Fibroblast of gingiva (primary cell): ENCODE measurements around the gene TRAF7.
"Not testable (repeated sequence)": the region's sequence is repeated elsewhere in the genome, so short reads cannot be mapped to it uniquely, and the experiment has no call there.

Source experiments
- DNase-seq: peaks from one replicate; pipeline ENCODE4 v3.0.0-alpha.2; 2011; ENCODE audit warnings: low read depth

Gene TRAF7

GRCh38 chr16:2155091-2155950, at the start of gene TRAF7:
TRAF7 (plus strand) TSS chr16:2155782; CDS start chr16:2163921, 8,139 bp downstream.
- DNase-seq = peak; percentile 100

- DNase-seq = not testable (repeated sequence)
Measured at GRCh38 chr16:2106211-2106610, 49.4 kb upstream of the TRAF7 start.

GRCh38 chr16:2107121-2107790, 48.3 kb upstream of the TRAF7 start:
- peak; percentile 56 for DNase-seq

- not testable (repeated sequence) for DNase-seq
Measured at GRCh38 chr16:2107791-2108125, 47.8 kb upstream of the TRAF7 start.

- peak; percentile 1 for DNase-seq
Measured at GRCh38 chr16:2108446-2109270, 46.9 kb upstream of the TRAF7 start.

GRCh38 chr16:2109271-2109580, 46.4 kb upstream of the TRAF7 start:
- DNase-seq = not testable (repeated sequence)

GRCh38 chr16:2109872-2110271, 45.7 kb upstream of the TRAF7 start:
- DNase-seq = not testable (repeated sequence)

GRCh38 chr16:2110332-2111008, 45.1 kb upstream of the TRAF7 start:
- DNase-seq = not testable (repeated sequence)

- not testable (repeated sequence) for DNase-seq
Measured at GRCh38 chr16:2111009-2111353, 44.6 kb upstream of the TRAF7 start.

- not testable (repeated sequence) for DNase-seq
Measured at GRCh38 chr16:2111412-2112335, 43.9 kb upstream of the TRAF7 start.

- DNase-seq = not testable (repeated sequence)
Measured at GRCh38 chr16:2112539-2113106, 43.0 kb upstream of the TRAF7 start.

- DNase-seq = not testable (repeated sequence)
Measured at GRCh38 chr16:2114225-2114624, 41.4 kb upstream of the TRAF7 start.

- not testable (repeated sequence) for DNase-seq
Measured at GRCh38 chr16:2114885-2115590, 40.5 kb upstream of the TRAF7 start.

- no peak for DNase-seq
Measured at GRCh38 chr16:2115591-2115973, 40.0 kb upstream of the TRAF7 start.

GRCh38 chr16:2116428-2116827, 39.2 kb upstream of the TRAF7 start:
- DNase-seq = not testable (repeated sequence)

- DNase-seq = not testable (repeated sequence)
Measured at GRCh38 chr16:2117341-2117740, 38.2 kb upstream of the TRAF7 start.

- DNase-seq = not testable (repeated sequence)
Measured at GRCh38 chr16:2117960-2118722, 37.4 kb upstream of the TRAF7 start.

GRCh38 chr16:2121325-2121724, 34.3 kb upstream of the TRAF7 start:
- DNase-seq = peak; percentile 68

- no peak for DNase-seq
Measured at GRCh38 chr16:2121853-2122252, 33.7 kb upstream of the TRAF7 start.
